H1 (cell line): ENCODE measurements around the gene GPR143. TPM values are rescaled to one million over a fixed set of nuclear protein-coding genes. Genes with fewer than 3 reads are reported as not detected.

Source experiments
- CTCF ChIA-PET: fragments of 300-600 bp; sonication (Branson Sonifier 250); formaldehyde crosslinking; loops from one replicate; lab custom pipeline; 2021; ENCODE audit not compliant: partially characterized antibody; lab: Charles Lee
- POLR2A ChIA-PET: fragments of 300-600 bp; sonication (Branson Sonifier 250); formaldehyde crosslinking; loops from one replicate; lab custom pipeline; 2021; ENCODE audit warnings: inconsistent platforms; ENCODE audit not compliant: partially characterized antibody; lab: Charles Lee
- DNase-seq, 2 experiments: peaks; one replicate each; pipeline versions ENCODE4 v3.0.0 to v3.0.0-alpha.2; 2010 to 2022; ENCODE audit warnings: low spot score in 2 of 2, low read depth in 1 of 2, mixed read lengths in 1 of 2
- FAIRE-seq: peaks from 2 replicates; lab custom pipeline; 2011; peaks lifted over from hg19 to GRCh38; lab: Jason Lieb, UNC
- H2AFZ ChIP-seq: 2 replicates; pipeline ENCODE4 v1.8.1; 2012; ENCODE audit warnings: low read length, inconsistent platforms
- H2AK5ac ChIP-seq: 2 replicates; pipeline ENCODE4 v1.6.1; 2013; ENCODE audit warnings: low read depth, low read length
- H2BK120ac ChIP-seq: replicated peaks from 2 replicates; pipeline ENCODE3; 2013; ENCODE audit warnings: low read depth, low read length, inconsistent platforms
- H2BK12ac ChIP-seq: 2 replicates; pipeline ENCODE4 v1.6.1; 2013; ENCODE audit warnings: low read depth, low read length
- H2BK15ac ChIP-seq: 2 replicates; pipeline ENCODE4 v1.6.1; 2013; ENCODE audit warnings: low read length
- H2BK20ac ChIP-seq: 2 replicates; pipeline ENCODE4 v1.6.1; 2013; ENCODE audit warnings: low read length
- H2BK5ac ChIP-seq: 2 replicates; pipeline ENCODE4 v1.6.1; 2013; ENCODE audit warnings: low read depth, low read length
- H3K14ac ChIP-seq: 2 replicates; pipeline ENCODE4 v1.6.1; 2013; ENCODE audit warnings: inconsistent platforms; ENCODE audit not compliant: insufficient read length
- H3K18ac ChIP-seq: 2 replicates; pipeline ENCODE4 v1.6.1; 2013; ENCODE audit warnings: low read length; ENCODE audit errors: extremely low read depth
- H3K23ac ChIP-seq: 2 replicates; pipeline ENCODE4 v1.6.1; 2013; ENCODE audit warnings: inconsistent platforms; ENCODE audit not compliant: insufficient read length
- H3K23me2 ChIP-seq: 2 replicates; pipeline ENCODE4 v1.6.1; 2013; ENCODE audit warnings: low read depth, low read length
- H3K27ac ChIP-seq: 2 replicates; pipeline ENCODE4 v1.6.1; 2011; ENCODE audit warnings: low read depth, low read length, inconsistent platforms
- H3K27me3 ChIP-seq, 4 experiments: replicated peaks in 1 of 4; 1 replicate in 1 of 4; 2 replicates in 3 of 4; pipeline versions ENCODE4 v1.6.1 to v1.8.1; 2011 to 2013; ENCODE audit warnings: low read length in 3 of 4, mild to moderate bottlenecking in 3 of 4, inconsistent platforms in 2 of 4, mixed read lengths in 2 of 4, moderate library complexity in 1 of 4; ENCODE audit not compliant: control insufficient read depth in 3 of 4, insufficient read depth in 3 of 4; ENCODE audit errors: extremely low read depth in 1 of 4
- H3K36me3 ChIP-seq, 4 experiments: 2 replicates each; pipeline versions ENCODE4 v1.6.1 to v1.8.1; 2011 to 2013; ENCODE audit warnings: mild to moderate bottlenecking in 4 of 4, low read length in 3 of 4, moderate library complexity in 2 of 4, control low read depth in 1 of 4, inconsistent platforms in 1 of 4; ENCODE audit not compliant: insufficient read depth in 4 of 4, control insufficient read depth in 2 of 4
- H3K4ac ChIP-seq: replicated peaks from 2 replicates; pipeline ENCODE3; 2013; ENCODE audit warnings: low read length, low read depth, mixed read lengths, inconsistent platforms; ENCODE audit not compliant: insufficient read length
- H3K4me1 ChIP-seq, 4 experiments: replicated peaks in 1 of 4; 1 replicate in 1 of 4; 2 replicates in 3 of 4; pipeline versions ENCODE4 v1.6.1 to v1.8.1; 2011 to 2013; ENCODE audit warnings: low read length in 3 of 4, inconsistent platforms in 2 of 4, mixed read lengths in 1 of 4; ENCODE audit not compliant: insufficient read depth in 4 of 4, control insufficient read depth in 3 of 4
- H3K4me2 ChIP-seq, 2 experiments: 2 replicates each; pipeline versions ENCODE4 v1.6.1 to v1.8.1; 2011 to 2013; ENCODE audit warnings: low read depth in 2 of 2, low read length in 2 of 2, control low read depth in 1 of 2, inconsistent platforms in 1 of 2, mild to moderate bottlenecking in 1 of 2; ENCODE audit not compliant: insufficient read depth in 1 of 2
- H3K4me3 ChIP-seq, 4 experiments: fragments of 200-600, 300-600 bp in 1 of 4; sonication (generic), shearing (Covaris generic), sonication (Bioruptor Twin) in 1 of 4; 2 replicates each; pipeline versions ENCODE4 v1.5.1 to v1.8.1; 2011 to 2016; ENCODE audit warnings: low read length in 4 of 4, low read depth in 3 of 4, control low read depth in 2 of 4, inconsistent platforms in 2 of 4, mild to moderate bottlenecking in 2 of 4, mixed read lengths in 1 of 4, moderate library complexity in 1 of 4; ENCODE audit not compliant: insufficient read depth in 2 of 4; ENCODE audit errors: extremely low read depth in 1 of 4
- H3K56ac ChIP-seq: replicated peaks from 2 replicates; pipeline ENCODE3; 2013; ENCODE audit warnings: low read depth, mild to moderate bottlenecking, mixed read lengths, low read length, inconsistent platforms; ENCODE audit not compliant: insufficient read length
- H3K79me1 ChIP-seq: 2 replicates; pipeline ENCODE4 v1.6.1; 2013; ENCODE audit warnings: low read depth, low read length, control low read depth
- H3K79me2 ChIP-seq, 2 experiments: 2 replicates each; pipeline versions ENCODE4 v1.6.1 to v1.8.1; 2012 to 2013; ENCODE audit warnings: low read length in 2 of 2, mild to moderate bottlenecking in 2 of 2, inconsistent platforms in 1 of 2; ENCODE audit not compliant: insufficient read depth in 2 of 2, control insufficient read depth in 1 of 2
- H3K9ac ChIP-seq, 4 experiments: replicated peaks in 1 of 4; 1 replicate in 1 of 4; 2 replicates in 3 of 4; pipeline versions ENCODE4 v1.6.1 to v1.8.1; 2011 to 2013; ENCODE audit warnings: low read depth in 3 of 4, low read length in 3 of 4, control low read depth in 2 of 4, mild to moderate bottlenecking in 2 of 4, moderate library complexity in 2 of 4, inconsistent platforms in 1 of 4; ENCODE audit errors: extremely low read depth in 1 of 4
- H3K9me3 ChIP-seq, 2 experiments: 2 replicates each; pipeline versions ENCODE4 v1.6.1 to v1.8.1; 2012 to 2013; ENCODE audit warnings: mild to moderate bottlenecking in 2 of 2, moderate library complexity in 2 of 2, control low read depth in 1 of 2, inconsistent platforms in 1 of 2, low read depth in 1 of 2, low read length in 1 of 2, mixed read lengths in 1 of 2; ENCODE audit not compliant: insufficient read depth in 2 of 2
- H4K20me1 ChIP-seq, 2 experiments: replicated peaks in 1 of 2; 2 replicates each; pipeline versions ENCODE3 to v1.8.1; 2011 to 2013; ENCODE audit warnings: inconsistent platforms in 2 of 2, low read length in 2 of 2, mild to moderate bottlenecking in 1 of 2; ENCODE audit not compliant: insufficient read depth in 2 of 2, control insufficient read depth in 1 of 2
- H4K5ac ChIP-seq: 2 replicates; pipeline ENCODE4 v1.6.1; 2013; ENCODE audit warnings: low read length, low read depth, mixed read lengths, inconsistent platforms; ENCODE audit not compliant: insufficient read length
- H4K8ac ChIP-seq: 2 replicates; pipeline ENCODE4 v1.8.0; 2013; ENCODE audit warnings: mild to moderate bottlenecking, moderate library complexity, low read length, inconsistent platforms; ENCODE audit not compliant: insufficient read depth; ENCODE audit errors: extremely low read depth
- H4K91ac ChIP-seq: replicated peaks from 2 replicates; pipeline ENCODE3; 2013; ENCODE audit warnings: low read length, mixed read lengths, inconsistent platforms; ENCODE audit not compliant: insufficient read length
- CREB1 ChIP-seq: IDR thresholded peaks from 2 replicates; pipeline ENCODE4 v1.6.1; 2012; ENCODE audit warnings: inconsistent platforms
- JUN ChIP-seq: IDR thresholded peaks from 2 replicates; pipeline ENCODE4 v1.6.1; 2011; ENCODE audit warnings: low read depth, mild to moderate bottlenecking, improper control_type of control experiment, low read length
- MAFK ChIP-seq: IDR thresholded peaks from 2 replicates; pipeline ENCODE4 v1.6.1; 2012; ENCODE audit warnings: low read depth, mild to moderate bottlenecking, improper control_type of control experiment, low read length
- POLR2AphosphoS5 ChIP-seq: IDR thresholded peaks from 2 replicates; pipeline ENCODE4 v1.6.1; 2011; ENCODE audit warnings: low read depth, low read length
- SIX5 ChIP-seq: IDR thresholded peaks from 2 replicates; pipeline ENCODE4 v1.6.1; 2011; ENCODE audit warnings: mild to moderate bottlenecking, low read depth, low read length
- SRF ChIP-seq: IDR thresholded peaks from 2 replicates; pipeline ENCODE4 v1.6.1; 2011; ENCODE audit warnings: mild to moderate bottlenecking, low read depth, low read length, moderate library complexity
- WGBS, 2 experiments: shearing (Covaris generic) in 1 of 2; methylation state at CpG; one replicate each; pipeline versions ENCODE4 v1.1.6 to v1.1.7; 2013 to 2015; ENCODE audit warnings: low lambda C conversion rate in 2 of 2, mixed read lengths in 2 of 2, inconsistent platforms in 1 of 2, low coverage in 1 of 2, missing lambda C conversion rate in 1 of 2; ENCODE audit not compliant: insufficient replicate concordance in 2 of 2, insufficient coverage in 1 of 2, insufficient read length in 1 of 2; ENCODE audit errors: extremely low coverage in 1 of 2, missing lambda C conversion rate in 1 of 2; 5-methylcytosine and 5-hydroxymethylcytosine counted together
- polyA plus RNA-seq, 7 experiments: library from polyadenylated mRNA; depleted of rRNA in 3 of 7; stranded (reverse) in 5 of 7; unstranded in 2 of 7; fragments of >200 nt in 5 of 7; fragments of 200-250 nt in 2 of 7; gene quantifications; 1 replicate in 5 of 7; 2 replicates in 1 of 7; 4 replicates in 1 of 7; pipeline versions ENCODE4 v1.2.1 to v1.2.3, GENCODE V29; 2011 to 2013; ENCODE audit warnings: missing spikeins in 2 of 7, mixed read lengths in 2 of 7
- total RNA-seq: library from RNA; stranded (reverse); fragmentation: NEBNext Ultra II Directional; extraction: Animal tissue kit (Norgen Biotek cat#: 25700); gene quantifications from 2 replicates; pipeline ENCODE4 v1.2.1, GENCODE V29; 2021
- TF ChIP-seq, protein P1 (sequence below): IDR thresholded peaks from 2 replicates; pipeline ENCODE4 v1.6.1; 2011; ENCODE audit warnings: low read depth, mild to moderate bottlenecking, low read length; ENCODE audit not compliant: insufficient read depth
- TF ChIP-seq, protein P2 (sequence below): IDR thresholded peaks from 2 replicates; pipeline ENCODE4 v1.6.1; 2011; ENCODE audit warnings: low read length, improper control_type of control experiment

Gene GPR143
- total and polyA plus RNA-seq, 2 of the 8 experiments (the other 6 are each of a cell fraction or from before 2014, with no cell fraction given) = 18.5 to 30.7 TPM

DNA sequence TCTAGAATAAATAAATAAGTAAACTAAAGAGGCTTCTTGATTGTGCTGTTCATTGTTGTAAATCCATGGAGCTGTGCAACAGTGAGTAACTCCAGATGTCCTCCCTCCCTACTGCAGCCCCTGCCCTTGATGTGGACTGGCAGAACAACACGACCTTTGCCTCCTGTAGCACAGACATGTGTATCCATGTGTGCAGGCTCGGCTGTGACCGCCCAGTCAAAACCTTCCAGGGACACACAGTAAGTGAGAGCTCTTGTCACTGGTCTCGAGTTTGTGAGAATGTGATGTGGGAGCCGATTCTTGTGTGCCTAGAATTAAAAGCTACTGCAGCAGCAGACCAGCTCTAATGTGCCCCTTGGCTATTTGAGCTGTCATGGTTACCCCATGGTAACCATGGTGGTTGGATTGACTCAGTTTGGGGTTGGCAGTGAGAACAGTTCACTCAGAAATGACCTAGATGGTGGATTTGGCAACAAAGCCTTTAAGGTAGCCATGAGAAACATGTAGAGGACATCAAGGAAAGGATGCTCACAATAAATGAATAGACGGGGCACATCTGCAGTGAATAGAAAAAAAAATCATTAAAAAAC lies 60.7 kb downstream of the GPR143 start:
- H4K91ac ChIP-seq = no peak overlapping the region
- H2BK5ac ChIP-seq = no peak overlapping the region
- H4K8ac ChIP-seq = no peak overlapping the region
- H3K36me3 ChIP-seq = peaks cover 0 to 8% (median 5%) of the 10 kb centered on the region in 4 experiments; a peak in 6 of 8 replicates
- H3K14ac ChIP-seq = no peak overlapping the region
- no peaks in the 10 kb centered on the region for H3K23me2 ChIP-seq
- FAIRE-seq (no peak), DNase-seq (no peak)
- no peak overlapping the region for H4K5ac ChIP-seq
- H3K4me3 ChIP-seq = no peak overlapping the region
- 89% methylated on average over 5 of the region's 6 CpGs; no CpG with 5 or more reads in 1 of the 2 experiments for WGBS, 2 experiments
- no peak overlapping the region for H2BK15ac ChIP-seq
- no peak overlapping the region for H3K18ac ChIP-seq
- H3K4ac ChIP-seq = no peak overlapping the region
- H3K27me3 ChIP-seq = no peaks in the 10 kb centered on the region
- ChIA-PET POLR2A (interaction anchor here (0.7 kb wide), 1 partner anchor 80 kb away, joined by 4 read pairs; no protein-coding TSS in a partner anchor), CTCF (interaction anchor here (0.7 kb wide), 1 partner anchor 50 kb away, joined by 3 read pairs; no protein-coding TSS in a partner anchor)
- H3K9me3 ChIP-seq = no peaks in the 10 kb centered on the region
- no peaks in the 10 kb centered on the region for H3K79me2 ChIP-seq
- no peak overlapping the region for H3K23ac ChIP-seq
- no peaks in the 10 kb centered on the region for H4K20me1 ChIP-seq
- no peak overlapping the region for H2AFZ ChIP-seq
- H3K4me1 ChIP-seq = no peaks in the 10 kb centered on the region
- TF ChIP-seq SIX5 = no peak
- no peak for TF ChIP-seq JUN
- TF ChIP-seq POLR2AphosphoS5 = no peak
- no peak for TF ChIP-seq SRF
- TF ChIP-seq, protein P1, sequence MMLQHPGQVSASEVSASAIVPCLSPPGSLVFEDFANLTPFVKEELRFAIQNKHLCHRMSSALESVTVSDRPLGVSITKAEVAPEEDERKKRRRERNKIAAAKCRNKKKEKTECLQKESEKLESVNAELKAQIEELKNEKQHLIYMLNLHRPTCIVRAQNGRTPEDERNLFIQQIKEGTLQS = no peak
- no peak for TF ChIP-seq CREB1
- TF ChIP-seq, protein P2, sequence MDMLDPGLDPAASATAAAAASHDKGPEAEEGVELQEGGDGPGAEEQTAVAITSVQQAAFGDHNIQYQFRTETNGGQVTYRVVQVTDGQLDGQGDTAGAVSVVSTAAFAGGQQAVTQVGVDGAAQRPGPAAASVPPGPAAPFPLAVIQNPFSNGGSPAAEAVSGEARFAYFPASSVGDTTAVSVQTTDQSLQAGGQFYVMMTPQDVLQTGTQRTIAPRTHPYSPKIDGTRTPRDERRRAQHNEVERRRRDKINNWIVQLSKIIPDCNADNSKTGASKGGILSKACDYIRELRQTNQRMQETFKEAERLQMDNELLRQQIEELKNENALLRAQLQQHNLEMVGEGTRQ = no peak
- no peak for TF ChIP-seq MAFK
- TF ChIP-seq, all 59 proteins: peak for 0
- no peak overlapping the region for H2BK20ac ChIP-seq
- H2BK12ac ChIP-seq = no peak overlapping the region
- H3K9ac ChIP-seq = no peak overlapping the region
- no peak overlapping the region for H3K56ac ChIP-seq
- no peak overlapping the region for H2AK5ac ChIP-seq
- no peak overlapping the region for H3K4me2 ChIP-seq
- no peaks in the 10 kb centered on the region for H3K79me1 ChIP-seq
- no peak overlapping the region for H3K27ac ChIP-seq
- H2BK120ac ChIP-seq = no peak overlapping the region
